Stimulated activated CD4-positive, alpha-beta T cell treated with anti-CD3 and anti-CD28 coated beads, Interleukin-1b, Interleukin-23, amount 100 ng/mL, for 48 hours (primary cell): ENCODE results near the gene EIF1.

Experiments
- DNase-seq: peaks from one replicate; pipeline ENCODE4 v3.0.0-alpha.2; 2020

The EIF1 gene

GRCh38 chr17:41738077-41738800, 49.6 kb downstream of the EIF1 start:
- DNase-seq, result peak; percentile 82

DNA sequence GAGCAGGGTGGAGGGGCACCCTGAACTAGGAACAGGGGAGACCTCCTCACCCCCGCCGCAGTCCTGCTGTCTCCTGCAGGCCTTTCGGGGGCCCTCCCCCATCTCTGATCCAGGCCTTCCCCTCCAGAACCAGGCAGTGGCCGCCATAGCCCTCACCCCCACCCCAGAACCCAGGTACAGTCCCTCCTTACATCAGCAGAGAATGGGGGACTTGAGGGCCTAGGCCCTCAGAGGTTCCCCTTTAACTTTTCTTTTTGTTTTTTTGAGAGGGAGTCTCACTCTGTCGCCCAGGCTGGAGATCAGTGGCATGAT, 50.1 kb downstream of the EIF1 start:
- DNase-seq, result no peak

DNA sequence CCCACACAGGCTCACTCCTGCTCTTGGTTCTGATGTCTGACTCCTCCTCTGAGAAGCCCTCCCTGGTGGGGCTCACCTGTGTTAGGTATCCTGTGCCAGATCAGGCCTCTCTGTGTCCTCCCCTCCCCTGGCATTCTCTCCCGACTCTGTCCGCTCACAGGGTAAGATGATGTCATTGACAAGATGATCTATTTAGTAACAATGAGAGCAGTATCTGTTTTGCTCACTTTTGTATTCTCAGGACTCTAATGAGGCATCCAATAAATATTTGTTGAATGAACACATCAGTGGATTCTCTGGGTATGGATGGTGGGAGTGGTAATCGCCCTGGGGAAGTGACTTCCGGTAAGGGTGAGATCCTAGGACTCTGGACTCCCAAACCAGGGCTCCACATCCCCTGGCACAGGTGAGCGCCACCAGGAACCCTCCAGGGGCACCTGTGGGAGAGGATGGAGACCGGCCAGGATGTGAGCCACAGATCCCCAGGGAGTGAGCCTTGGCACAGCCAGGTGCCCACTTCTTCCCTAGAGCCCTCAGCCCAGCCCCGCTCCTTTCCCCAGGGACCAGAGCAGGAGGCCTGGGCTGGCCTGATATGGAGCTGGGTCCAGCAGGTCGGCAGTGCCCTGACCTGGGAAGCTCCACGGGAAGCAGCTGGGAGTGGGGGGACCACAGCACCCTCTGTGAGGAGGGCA, 51.1 kb downstream of the EIF1 start:
- DNase-seq, result no peak

GRCh38 chr17:41740506-41740905, 51.8 kb downstream of the EIF1 start:
- DNase-seq, result no peak

DNA sequence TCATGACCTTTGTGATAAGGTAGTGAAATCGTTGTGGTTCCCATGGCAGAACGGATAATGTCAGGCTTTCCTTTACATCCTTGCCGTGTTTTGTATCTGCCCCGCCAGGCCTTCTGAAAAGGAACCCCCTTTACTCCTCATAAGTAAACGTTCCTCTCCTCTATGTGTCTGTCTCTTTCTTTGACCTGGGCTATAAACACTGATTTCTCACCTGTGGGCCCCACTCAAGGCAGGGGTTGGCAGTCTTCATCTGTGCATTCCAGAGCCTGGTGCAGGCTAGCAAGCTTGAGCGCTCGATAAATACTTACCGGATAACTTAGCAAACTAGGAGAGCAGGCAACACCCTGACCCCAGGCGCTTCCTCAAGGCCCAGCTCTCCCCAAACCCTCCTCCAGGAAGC, 53.0 kb downstream of the EIF1 start:
- no peak for DNase-seq
